Duodenal mucosa (tissue), 2 donors: Measurements from ENCODE around the gene RCN1.
"Not testable (repeated sequence)": the region's sequence is repeated elsewhere in the genome, so short reads cannot be mapped to it uniquely, and the experiment has no call there.

Experiments used
- H3K27ac ChIP-seq: one replicate; pipeline ENCODE4 v1.7.0; 2013; ENCODE audit warnings: low read depth, low read length
- H3K27me3 ChIP-seq, 2 donors: one replicate each; pipeline ENCODE4 v1.7.0; 2013; ENCODE audit warnings: low read length in 2 of 2, control low read depth in 1 of 2; ENCODE audit not compliant: insufficient read depth in 2 of 2, control insufficient read depth in 1 of 2
- H3K36me3 ChIP-seq, 2 donors: one replicate each; pipeline ENCODE4 v1.7.0; 2013; ENCODE audit warnings: low read length in 2 of 2, control low read depth in 1 of 2; ENCODE audit not compliant: insufficient read depth in 2 of 2, control insufficient read depth in 1 of 2
- H3K4me1 ChIP-seq, 2 donors: one replicate each; pipeline ENCODE4 v1.7.0; 2013; ENCODE audit warnings: low read length in 2 of 2, control low read depth in 1 of 2; ENCODE audit not compliant: insufficient read depth in 2 of 2, control insufficient read depth in 1 of 2
- H3K4me3 ChIP-seq, 2 donors: one replicate each; pipeline ENCODE4 v1.7.0; 2013; ENCODE audit warnings: low read length in 2 of 2, low read depth in 1 of 2
- H3K9ac ChIP-seq, 2 donors: one replicate each; pipeline ENCODE4 v1.7.0; 2013; ENCODE audit warnings: low read length in 2 of 2, low read depth in 1 of 2
- H3K9me3 ChIP-seq, 2 donors: one replicate each; pipeline ENCODE4 v1.7.0; 2013; ENCODE audit warnings: low read length in 2 of 2, control low read depth in 1 of 2; ENCODE audit not compliant: control insufficient read depth in 1 of 2

The RCN1 gene

GRCh38 chr11:32109592-32109991 is 18.7 kb downstream of the RCN1 start:
- Histone ChIP-seq H3K27ac (no peak overlapping the region), H3K9ac (no peak overlapping the region), H3K4me1 (no peaks in the 10 kb centered on the region), H3K27me3 (no peaks in the 10 kb centered on the region), H3K4me3 (no peak overlapping the region), H3K9me3 (no peaks in the 10 kb centered on the region), H3K36me3 (peaks cover 0 to 6% of the 10 kb centered on the region in 2 donors)

- Histone ChIP-seq H3K36me3 (peaks cover 0 to 3% of the 10 kb centered on the region in 2 donors), H3K27me3 (no peaks in the 10 kb centered on the region), H3K27ac (no peak overlapping the region), H3K4me1 (no peaks in the 10 kb centered on the region), H3K4me3 (no peak overlapping the region), H3K9me3 (no peaks in the 10 kb centered on the region), H3K9ac (no peak overlapping the region)
Measured at GRCh38 chr11:32110795-32111194, 19.9 kb downstream of the RCN1 start.

- Histone ChIP-seq H3K4me3 (no peak overlapping the region), H3K36me3 (no peaks in the 10 kb centered on the region), H3K9me3 (no peaks in the 10 kb centered on the region), H3K9ac (no peak overlapping the region), H3K27me3 (no peaks in the 10 kb centered on the region), H3K27ac (no peak overlapping the region), H3K4me1 (no peaks in the 10 kb centered on the region)
Measured at GRCh38 chr11:32113200-32113919, 22.5 kb downstream of the RCN1 start.

GRCh38 chr11:32113920-32114203 is 23.0 kb downstream of the RCN1 start:
- Histone ChIP-seq H3K4me3 (no peak overlapping the region), H3K4me1 (no peaks in the 10 kb centered on the region), H3K27ac (no peak overlapping the region), H3K36me3 (no peaks in the 10 kb centered on the region), H3K27me3 (no peaks in the 10 kb centered on the region), H3K9me3 (no peaks in the 10 kb centered on the region), H3K9ac (no peak overlapping the region)

GRCh38 chr11:32115446-32115845 is 24.6 kb downstream of the RCN1 start:
- H3K36me3 ChIP-seq = no peaks in the 10 kb centered on the region
- H3K9me3 ChIP-seq = no peaks in the 10 kb centered on the region
- H3K9ac ChIP-seq = no peak overlapping the region
- no peaks in the 10 kb centered on the region for H3K27me3 ChIP-seq
- H3K4me1 ChIP-seq = no peaks in the 10 kb centered on the region
- no peak overlapping the region for H3K27ac ChIP-seq
- no peak overlapping the region for H3K4me3 ChIP-seq

DNA sequence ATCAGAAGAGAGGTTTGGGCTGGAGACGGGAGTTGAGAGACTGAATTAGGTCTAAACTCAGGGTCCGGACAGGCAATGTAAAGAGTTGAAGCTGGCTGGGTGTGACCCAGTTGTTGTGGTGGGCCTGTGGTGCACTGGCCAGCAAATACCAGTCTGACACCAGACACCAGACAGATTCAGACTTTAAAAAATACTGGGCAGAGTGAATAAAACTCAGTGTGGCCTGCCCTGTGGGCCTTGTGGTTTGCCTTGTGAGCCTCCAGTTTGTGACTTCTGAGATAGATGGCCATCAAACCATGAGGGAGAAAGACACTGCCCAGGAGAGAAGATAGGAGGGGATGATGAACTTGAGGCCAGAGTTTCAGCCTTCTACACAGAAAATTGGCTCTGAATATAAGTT is 25.8 kb downstream of the RCN1 start:
- no peak overlapping the region for H3K9ac ChIP-seq
- no peaks in the 10 kb centered on the region for H3K9me3 ChIP-seq
- no peaks in the 10 kb centered on the region for H3K27me3 ChIP-seq
- H3K4me1 ChIP-seq = no peaks in the 10 kb centered on the region
- H3K4me3 ChIP-seq = no peak overlapping the region
- no peaks in the 10 kb centered on the region for H3K36me3 ChIP-seq
- H3K27ac ChIP-seq = no peak overlapping the region

- Histone ChIP-seq H3K4me1 (no peaks in the 10 kb centered on the region), H3K9me3 (no peaks in the 10 kb centered on the region), H3K9ac (no peak overlapping the region), H3K27ac (no peak overlapping the region), H3K27me3 (no peaks in the 10 kb centered on the region), H3K4me3 (no peak overlapping the region), H3K36me3 (no peaks in the 10 kb centered on the region)
Measured at GRCh38 chr11:32118025-32118974, 27.4 kb downstream of the RCN1 start.

DNA sequence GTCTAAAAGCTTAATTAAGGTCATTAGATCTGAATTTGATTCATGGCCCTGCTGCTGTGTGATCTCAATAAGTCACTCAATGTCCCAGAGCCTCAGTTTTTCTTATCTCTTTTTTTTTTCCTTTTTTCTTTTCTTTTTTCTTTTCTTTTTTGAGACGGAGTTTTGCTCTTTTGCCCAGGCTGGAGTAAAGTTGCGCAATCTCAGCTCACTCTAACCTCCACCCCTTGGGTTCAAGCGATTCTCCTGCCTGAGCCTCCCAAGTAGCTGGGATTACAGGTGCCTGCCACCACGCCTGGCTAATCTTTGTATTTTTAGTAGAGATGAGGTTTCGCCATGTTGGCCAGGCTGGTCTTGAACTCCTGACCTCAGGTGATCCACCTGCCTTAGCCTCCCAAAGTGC is 28.3 kb downstream of the RCN1 start:
- not testable (repeated sequence) for H3K4me3 ChIP-seq, H3K9me3 ChIP-seq, H3K27me3 ChIP-seq, H3K4me1 ChIP-seq, H3K36me3 ChIP-seq, H3K27ac ChIP-seq, H3K9ac ChIP-seq

- H3K36me3 ChIP-seq = no peaks in the 10 kb centered on the region
- H3K9ac ChIP-seq = no peak overlapping the region
- H3K27ac ChIP-seq = no peak overlapping the region
- H3K9me3 ChIP-seq = no peaks in the 10 kb centered on the region
- H3K4me1 ChIP-seq = no peaks in the 10 kb centered on the region
- H3K4me3 ChIP-seq = no peak overlapping the region
- H3K27me3 ChIP-seq = peaks cover 0 to 6% of the 10 kb centered on the region in 2 donors
Measured at GRCh38 chr11:32121012-32121411, 30.1 kb downstream of the RCN1 start.

- H3K4me3 ChIP-seq = no peak overlapping the region
- H3K9me3 ChIP-seq = no peaks in the 10 kb centered on the region
- no peaks in the 10 kb centered on the region for H3K4me1 ChIP-seq
Measured at GRCh38 chr11:32122200-32122599, 31.3 kb downstream of the RCN1 start.

More at GRCh38 chr11:32122200-32122599, 31.3 kb downstream of the RCN1 start:
- Histone ChIP-seq H3K27me3 (peaks cover 0 to 6% of the 10 kb centered on the region in 2 donors), H3K9ac (no peak overlapping the region), H3K27ac (no peak overlapping the region), H3K36me3 (no peaks in the 10 kb centered on the region)
